ENCODE data around the gene PLSCR1. TPM values are rescaled to one million over a fixed set of nuclear protein-coding genes. Genes with fewer than 3 reads are reported as not detected.

PLSCR1 gene
- total and polyA plus RNA-seq, 2 donors (not counting 1 experiment from before 2014, with no cell fraction given) = 16.8 to 44.6 TPM

- H3K4me3 ChIP-seq (ENCODE audit: control extremely low read depth in 1 of 5, extremely low read depth in 1 of 5, insufficient read depth in 1 of 5, low read depth in 2 of 5, low read length in 4 of 5) = no peak overlapping the region
- H3K27ac ChIP-seq (ENCODE audit: low read length in 2 of 2) = no peak overlapping the region
- H3K79me2 ChIP-seq (ENCODE audit: control insufficient read depth, insufficient read depth, low read length) = no peaks in the 10 kb centered on the region
- no peak overlapping the region for H3K4me3 Mint-ChIP-seq
- CTCF ChIA-PET = no interaction called here
- WGBS (ENCODE audit: insufficient coverage) = no CpG with 5 or more reads among the region's 2 CpGs
- no peak overlapping the region for H3K9ac ChIP-seq (ENCODE audit: low read length)
- H3K4me2 ChIP-seq (replicated peaks; ENCODE audit: low read depth, low read length, poor library complexity, severe bottlenecking) = no peak overlapping the region
- DNase-seq (no peak), ATAC-seq (ENCODE audit: low read depth) (no peak)
- no peak for TF ChIP-seq EZH2 (IDR thresholded peaks at IDR 0.05; ENCODE audit: borderline replicate concordance, insufficient read depth, low read depth, low read length, poor library complexity, severe bottlenecking)
- no peak for TF ChIP-seq CTCF (IDR thresholded peaks at IDR 0.05)
- intact Hi-C loops (cut with micrococcal nuclease) = no loop called here
- H3K9me3 ChIP-seq (ENCODE audit: control extremely low read depth in 1 of 3, control insufficient read depth in 2 of 3, insufficient read depth in 1 of 3, low read length in 2 of 3) = no peaks in the 10 kb centered on the region
- H3K27me3 ChIP-seq (replicated peaks in 1 of 4; ENCODE audit: control extremely low read depth in 1 of 4, control insufficient read depth in 3 of 4, insufficient read depth in 4 of 4, low read length in 3 of 4) = no peaks in the 10 kb centered on the region
- POLR2A ChIA-PET = no interaction called here
- H2AFZ ChIP-seq (ENCODE audit: insufficient read depth, low read depth, low read length, poor library complexity, severe bottlenecking) = no peak overlapping the region
- H3K27me3 Mint-ChIP-seq = no peaks in the 10 kb centered on the region
- no peak overlapping the region for H3K27ac Mint-ChIP-seq
- H3K4me1 Mint-ChIP-seq = no peaks in the 10 kb centered on the region
- no peaks in the 10 kb centered on the region for H3K9me3 Mint-ChIP-seq (ENCODE audit: insufficient read depth)
- H3K4me1 ChIP-seq (ENCODE audit: control insufficient read depth in 2 of 2, insufficient read depth in 2 of 2, low read length in 2 of 2) = no peaks in the 10 kb centered on the region
- H3K36me3 ChIP-seq (replicated peaks in 1 of 2; ENCODE audit: control extremely low read depth in 1 of 2, control insufficient read depth in 1 of 2, extremely low read depth in 1 of 2, insufficient read depth in 2 of 2, low read length in 1 of 2) = peaks cover 5 to 29% of the 10 kb centered on the region in 2 experiments
- no peaks in the 10 kb centered on the region for H4K20me1 ChIP-seq (ENCODE audit: control insufficient read depth, insufficient read depth, low read length, poor library complexity, severe bottlenecking)
Observed at GRCh38 chr3:146529021-146529420, 15.4 kb downstream of the PLSCR1 start.

DNA sequence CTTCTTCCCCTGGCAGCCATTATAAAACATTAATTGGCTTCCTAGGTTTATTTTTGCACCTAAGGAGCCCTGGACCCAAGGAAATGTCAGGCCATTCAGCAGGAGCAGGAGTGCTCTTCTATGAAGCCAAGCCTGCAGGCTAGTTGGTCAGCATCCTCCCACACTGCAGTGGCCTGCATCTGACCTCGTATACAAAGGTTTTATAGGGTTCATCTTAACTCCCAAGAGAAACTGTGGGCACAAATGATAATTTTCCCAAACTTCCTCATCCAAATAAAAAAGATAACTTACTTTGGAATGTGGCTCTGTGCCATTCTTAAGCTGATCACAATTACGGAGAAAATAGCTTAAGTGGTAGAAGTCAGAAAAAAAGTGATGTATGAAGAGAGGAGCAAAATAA, 19.4 kb downstream of the PLSCR1 start:
- no peak overlapping the region for H2AFZ ChIP-seq (ENCODE audit: insufficient read depth, low read depth, low read length, poor library complexity, severe bottlenecking)
- H3K36me3 ChIP-seq (replicated peaks in 1 of 2; ENCODE audit: control extremely low read depth in 1 of 2, control insufficient read depth in 1 of 2, extremely low read depth in 1 of 2, insufficient read depth in 2 of 2, low read length in 1 of 2) = peaks cover 6 to 25% of the 10 kb centered on the region in 2 experiments
- Mint-ChIP-seq H3K4me3 (no peak overlapping the region), H3K27me3 (no peaks in the 10 kb centered on the region), H3K9me3 (ENCODE audit: insufficient read depth) (no peaks in the 10 kb centered on the region), H3K27ac (no peak overlapping the region), H3K4me1 (no peaks in the 10 kb centered on the region)
- H3K4me3 ChIP-seq (ENCODE audit: control extremely low read depth in 1 of 5, extremely low read depth in 1 of 5, insufficient read depth in 1 of 5, low read depth in 2 of 5, low read length in 4 of 5) = no peak overlapping the region
- no peaks in the 10 kb centered on the region for H4K20me1 ChIP-seq (ENCODE audit: control insufficient read depth, insufficient read depth, low read length, poor library complexity, severe bottlenecking)
- no peaks in the 10 kb centered on the region for H3K27me3 ChIP-seq (replicated peaks in 1 of 4; ENCODE audit: control extremely low read depth in 1 of 4, control insufficient read depth in 3 of 4, insufficient read depth in 4 of 4, low read length in 3 of 4)
- H3K9ac ChIP-seq (ENCODE audit: low read length) = no peak overlapping the region
- WGBS (ENCODE audit: insufficient coverage) = no CpG with 5 or more reads among the region's 2 CpGs
- TF ChIP-seq EZH2 (IDR thresholded peaks at IDR 0.05; ENCODE audit: borderline replicate concordance, insufficient read depth, low read depth, low read length, poor library complexity, severe bottlenecking) (no peak), CTCF (IDR thresholded peaks at IDR 0.05) (no peak)
- intact Hi-C loops (cut with micrococcal nuclease) = no loop called here
- ChIA-PET CTCF (no interaction called here), POLR2A (no interaction called here)
- ATAC-seq (ENCODE audit: low read depth) (no peak), DNase-seq (no peak)
- no peak overlapping the region for H3K4me2 ChIP-seq (replicated peaks; ENCODE audit: low read depth, low read length, poor library complexity, severe bottlenecking)
- H3K9me3 ChIP-seq (ENCODE audit: control extremely low read depth in 1 of 3, control insufficient read depth in 2 of 3, insufficient read depth in 1 of 3, low read length in 2 of 3) = no peaks in the 10 kb centered on the region
- H3K27ac ChIP-seq (ENCODE audit: low read length in 2 of 2) = no peak overlapping the region
- H3K79me2 ChIP-seq (ENCODE audit: control insufficient read depth, insufficient read depth, low read length) = no peaks in the 10 kb centered on the region
- no peaks in the 10 kb centered on the region for H3K4me1 ChIP-seq (ENCODE audit: control insufficient read depth in 2 of 2, insufficient read depth in 2 of 2, low read length in 2 of 2)
